ENCODE measurements around the gene CNR1.
"Not testable (repeated sequence)": the region's sequence is repeated elsewhere in the genome, so short reads cannot be mapped to it uniquely, and the experiment has no call there.

The CNR1 gene

DNA sequence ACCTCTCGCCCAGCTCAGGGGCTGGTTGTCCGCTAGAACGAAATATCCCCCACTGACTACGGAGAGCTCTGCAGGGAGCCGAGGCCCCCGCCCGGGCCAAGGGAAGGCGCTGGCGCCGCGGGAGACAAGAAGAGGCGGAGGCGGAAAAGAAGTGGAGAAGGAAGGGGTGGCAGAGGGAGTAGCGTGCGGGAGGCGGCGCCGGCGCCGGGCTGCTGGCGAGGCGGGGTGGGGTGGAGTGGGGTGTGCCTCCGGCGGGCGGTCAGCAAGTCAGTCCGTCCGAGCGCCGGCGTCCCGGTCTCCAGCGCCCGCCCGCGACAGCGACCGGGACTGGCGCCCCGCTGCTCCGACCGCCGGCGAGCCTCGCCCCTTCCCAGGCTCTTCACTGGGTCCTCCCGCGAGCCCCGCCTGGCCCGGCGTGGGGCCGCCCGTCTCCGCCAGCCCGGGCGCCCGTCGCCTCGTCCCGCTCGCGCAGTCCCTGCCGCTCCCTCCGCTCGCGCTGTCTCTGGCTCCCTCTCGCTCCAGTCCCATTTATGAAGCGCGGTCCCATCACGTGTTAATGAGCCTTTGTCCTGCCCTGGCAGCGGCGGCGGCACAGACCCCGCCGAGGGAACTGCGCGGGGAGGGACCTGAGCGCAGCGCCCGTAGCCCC is at the start of gene CNR1:
Gene CNR1, minus strand, starts transcription at position 504 of the 649 bp plus-strand sequence. CDS start 21,073 bp downstream, outside the sequence.
- DNase-seq = peak; percentile 93

DNA sequence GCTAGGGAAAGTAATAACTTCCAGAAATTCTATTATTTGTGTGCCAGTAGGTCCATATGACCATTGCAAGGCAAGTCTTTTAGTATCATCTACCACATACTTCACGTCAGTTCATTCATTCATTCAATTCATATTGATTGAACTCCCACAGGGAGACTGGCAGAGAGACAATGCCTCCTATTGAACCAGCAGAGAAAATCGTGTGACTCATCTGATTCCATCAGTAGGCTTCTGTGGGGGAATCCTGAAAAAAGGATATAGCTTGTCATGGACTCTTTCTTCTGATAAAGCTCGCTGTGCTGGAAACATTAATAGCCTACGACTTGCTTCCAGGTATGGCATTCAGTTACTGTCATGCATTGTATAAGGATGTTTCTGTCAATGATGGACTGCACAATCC is 45.3 kb upstream of the CNR1 start:
- no peak for DNase-seq

DNA sequence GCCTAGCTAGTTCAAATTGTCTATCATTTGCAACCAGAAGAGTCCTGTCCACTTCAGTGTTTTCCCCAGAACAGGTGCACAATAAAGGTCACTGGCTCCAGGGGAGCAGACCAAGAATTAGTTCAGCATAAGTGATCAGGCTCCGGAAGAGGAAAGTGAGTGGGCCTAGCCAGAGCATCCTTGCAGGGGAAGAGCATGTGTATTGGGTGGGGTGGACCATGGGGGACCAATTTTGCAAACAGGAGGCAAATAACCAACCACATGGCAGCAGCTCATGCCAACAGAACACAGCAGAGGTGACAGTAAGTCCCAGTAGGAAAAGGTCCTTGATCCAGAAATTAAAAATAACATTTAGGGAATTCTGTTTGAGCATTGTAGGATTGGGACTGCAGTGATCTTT is 43.2 kb upstream of the CNR1 start:
- no peak for DNase-seq

DNA sequence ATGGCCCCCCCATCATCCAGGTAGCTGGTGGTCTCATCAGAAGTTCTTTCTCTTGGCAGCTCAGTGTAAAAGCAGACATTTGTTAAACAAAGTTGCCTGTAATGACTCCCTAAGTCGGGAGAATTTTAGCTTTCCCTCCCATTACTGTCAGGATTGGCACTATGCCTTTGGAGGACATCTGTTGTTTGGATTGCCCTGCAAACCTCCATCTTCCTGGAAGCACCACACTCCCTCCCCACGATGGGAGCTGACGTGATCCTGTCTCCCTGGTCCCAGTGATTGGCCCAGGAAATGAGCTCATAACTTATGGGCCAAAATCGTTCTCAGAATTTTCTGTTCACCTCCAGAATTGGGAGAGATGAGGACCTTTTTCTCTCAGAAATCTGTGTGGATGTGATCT is 42.6 kb upstream of the CNR1 start:
- no peak for DNase-seq

DNA sequence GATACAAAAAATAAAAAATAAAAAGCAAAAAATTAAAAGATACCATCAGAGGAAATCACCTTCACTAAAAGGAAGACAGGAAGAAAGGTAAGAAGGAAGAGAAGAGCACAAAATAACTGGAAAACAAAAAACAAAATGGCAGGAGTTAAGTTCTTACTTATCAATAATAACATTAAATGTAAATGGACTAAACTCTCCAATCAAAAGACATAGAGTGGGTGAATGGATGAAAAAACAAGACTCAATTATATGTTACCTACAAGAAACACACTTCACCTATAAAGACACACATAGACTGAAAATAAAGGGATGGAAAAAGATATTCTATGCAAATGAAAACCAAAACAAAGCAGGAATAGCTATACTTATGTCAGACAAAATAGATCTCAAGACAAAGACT is 35.6 kb upstream of the CNR1 start:
- DNase-seq = not testable (repeated sequence)

DNA sequence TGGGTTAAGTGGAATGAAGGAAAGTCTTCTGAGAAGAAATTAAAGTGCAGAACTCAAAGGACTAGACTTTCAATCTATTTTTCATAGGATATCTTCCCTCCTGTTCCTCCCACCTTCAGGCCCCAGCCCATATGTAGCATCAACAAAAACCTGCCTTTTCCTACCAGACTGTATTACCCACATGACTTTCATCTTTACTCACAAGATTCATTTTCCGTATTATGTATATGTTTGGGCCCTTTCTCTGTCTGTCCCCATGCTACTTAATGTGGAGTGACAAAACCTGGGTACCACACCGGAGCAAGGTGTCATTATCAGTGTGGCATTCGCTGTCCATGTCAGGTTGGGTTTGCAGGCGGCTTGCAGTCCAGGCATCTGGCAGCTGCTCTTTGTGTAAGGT is 18.8 kb upstream of the CNR1 start:
- no peak for DNase-seq

DNA sequence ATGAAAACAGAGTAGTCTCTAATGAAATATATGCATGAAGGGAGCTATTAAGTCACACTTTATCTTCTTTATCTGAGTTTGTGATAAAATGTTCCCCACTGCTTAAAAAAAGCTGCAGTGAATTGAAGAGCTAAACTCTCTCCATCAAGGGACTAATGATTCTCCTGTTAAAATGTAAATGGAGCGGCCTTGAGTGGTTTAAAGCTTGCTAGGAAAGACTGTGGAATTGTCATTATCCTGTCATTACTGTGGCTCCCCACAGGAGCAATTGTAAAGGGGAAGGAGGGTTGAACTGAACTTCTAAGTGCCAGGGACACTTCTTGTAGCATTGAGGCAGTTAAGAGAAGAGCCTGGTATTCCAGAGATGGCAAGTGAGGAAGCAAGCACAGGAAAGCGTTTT is 17.3 kb upstream of the CNR1 start:
- no peak for DNase-seq

DNA sequence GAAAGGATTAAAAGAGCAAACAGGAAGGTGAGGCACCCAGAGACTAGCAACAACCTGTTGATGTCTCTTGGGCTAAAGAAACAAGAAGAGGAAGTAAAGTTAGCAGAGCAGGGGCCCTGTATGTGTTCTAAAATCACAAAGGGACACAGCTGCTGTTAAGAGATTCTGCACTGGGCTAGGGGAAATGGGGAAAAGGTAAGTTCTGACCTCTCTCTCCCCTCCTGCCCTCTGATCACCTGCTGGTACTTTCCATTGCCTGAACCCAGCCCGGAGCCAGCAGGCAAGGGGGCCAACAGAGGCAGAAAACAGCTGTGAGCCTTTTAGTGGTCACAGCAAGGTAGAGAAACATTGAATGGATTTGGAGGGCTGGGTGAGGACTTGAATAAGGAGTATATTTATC is 13.5 kb upstream of the CNR1 start:
- no peak for DNase-seq

DNA sequence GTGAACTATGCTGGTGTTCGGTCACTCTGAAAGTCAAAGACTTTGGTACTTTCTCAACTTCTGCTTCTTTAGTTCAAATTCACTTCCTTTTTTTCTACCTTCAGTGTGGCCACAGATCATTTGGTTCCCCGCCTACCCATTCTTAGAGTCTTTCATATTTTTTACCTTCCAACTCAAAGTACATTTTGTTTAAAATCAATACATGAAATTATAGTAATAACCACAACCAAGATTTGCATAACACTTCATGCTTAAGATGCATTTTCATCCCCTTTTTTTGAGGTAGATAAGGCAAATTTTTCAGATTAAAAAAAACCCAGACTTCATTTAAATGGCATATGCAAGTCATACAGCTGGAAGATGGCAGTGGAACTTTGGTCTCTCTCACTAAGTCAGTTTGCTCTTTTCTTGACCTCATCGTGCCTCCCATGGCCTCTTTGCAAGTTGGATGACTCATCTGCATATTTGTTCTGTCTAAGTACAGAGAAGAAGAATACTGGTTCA is 11.9 kb upstream of the CNR1 start:
- no peak for DNase-seq

DNA sequence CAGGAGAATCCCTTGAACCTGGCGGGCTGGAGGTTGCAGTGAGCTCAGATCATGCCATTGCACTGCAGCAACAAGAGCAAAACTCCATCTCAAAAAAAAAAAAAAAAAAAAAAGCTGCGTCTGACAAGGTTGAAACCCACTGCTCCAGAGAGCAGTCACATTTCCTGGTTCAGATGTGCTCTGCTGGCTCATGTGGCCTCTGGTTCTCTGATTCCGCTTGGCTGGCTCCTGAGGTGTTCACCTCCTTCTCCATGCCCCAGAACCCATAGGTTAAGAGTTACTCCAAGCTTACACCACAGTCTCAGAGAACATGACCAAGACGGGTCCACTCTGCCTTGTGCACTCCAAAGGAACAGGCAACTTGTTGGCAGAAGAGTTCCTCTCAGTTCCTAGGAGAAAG is 8.8 kb upstream of the CNR1 start:
- no peak for DNase-seq

DNA sequence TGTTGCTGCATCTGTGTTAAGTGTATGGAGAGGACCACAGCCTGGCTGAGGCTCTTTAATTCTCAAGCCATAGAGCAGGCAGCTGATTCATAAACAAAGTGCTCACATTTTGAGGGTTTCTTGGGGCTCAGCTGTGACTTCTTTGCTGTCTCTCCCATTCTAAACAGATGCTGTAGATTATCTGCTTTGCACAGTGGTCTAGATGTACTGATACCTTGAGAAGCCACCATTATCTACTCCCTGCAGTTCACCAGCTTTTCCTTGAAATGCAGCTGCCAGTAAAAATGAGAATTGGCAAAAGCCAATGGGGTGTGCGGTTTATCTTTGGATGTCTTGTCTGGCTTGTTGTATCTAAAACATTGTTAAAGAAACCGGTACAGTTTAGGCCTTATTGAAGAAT is 5.2 kb upstream of the CNR1 start:
- no peak for DNase-seq

DNA sequence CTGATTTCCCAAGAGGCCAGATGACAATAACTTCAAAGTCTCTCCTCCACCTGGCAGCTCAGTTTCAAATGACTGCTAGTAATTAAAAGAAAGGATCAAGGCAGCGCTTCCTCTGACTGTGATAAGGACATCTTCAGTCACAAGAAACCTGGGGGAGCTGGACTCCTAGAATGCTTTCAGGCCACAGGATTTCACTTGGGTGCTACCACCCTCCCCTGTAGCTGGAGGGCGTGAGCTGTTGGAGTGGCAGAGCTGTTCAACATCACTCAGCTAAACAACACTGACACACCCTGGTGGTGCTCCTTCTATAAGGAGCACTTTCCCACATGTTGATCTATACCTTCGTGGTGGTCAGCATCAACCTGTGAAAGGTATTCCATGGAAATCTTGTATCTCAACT is 2.2 kb upstream of the CNR1 start:
- no peak for DNase-seq

DNA sequence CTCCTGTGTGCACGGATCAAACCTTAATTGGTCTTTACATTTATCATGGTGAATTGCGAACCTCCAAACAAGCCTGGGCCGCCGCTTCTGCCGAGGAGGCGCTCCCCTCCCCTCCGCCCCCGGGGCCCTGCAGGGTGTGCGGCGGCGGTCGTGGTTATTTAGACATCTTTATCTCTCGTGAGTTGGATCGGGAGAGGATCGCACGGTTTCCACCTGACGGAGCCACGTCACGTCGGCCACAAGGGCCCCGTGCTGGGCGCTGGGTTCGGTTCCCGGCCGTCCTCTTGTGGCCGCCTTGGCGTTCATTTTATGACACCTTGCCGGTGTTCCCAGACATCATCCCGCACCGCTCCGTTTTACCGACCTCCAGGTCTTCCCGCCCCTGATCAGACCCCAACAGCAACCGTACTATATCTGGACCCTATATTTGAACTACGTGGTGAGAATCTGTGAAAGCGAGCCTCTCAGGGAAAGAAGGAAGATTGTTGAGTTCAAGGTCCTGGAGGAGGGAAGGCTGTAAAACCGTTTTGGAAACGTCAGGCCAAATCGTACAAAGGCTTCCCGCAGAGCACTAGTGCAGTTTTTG is 1.3 kb upstream of the CNR1 start:
- DNase-seq = peak; percentile 47

DNA sequence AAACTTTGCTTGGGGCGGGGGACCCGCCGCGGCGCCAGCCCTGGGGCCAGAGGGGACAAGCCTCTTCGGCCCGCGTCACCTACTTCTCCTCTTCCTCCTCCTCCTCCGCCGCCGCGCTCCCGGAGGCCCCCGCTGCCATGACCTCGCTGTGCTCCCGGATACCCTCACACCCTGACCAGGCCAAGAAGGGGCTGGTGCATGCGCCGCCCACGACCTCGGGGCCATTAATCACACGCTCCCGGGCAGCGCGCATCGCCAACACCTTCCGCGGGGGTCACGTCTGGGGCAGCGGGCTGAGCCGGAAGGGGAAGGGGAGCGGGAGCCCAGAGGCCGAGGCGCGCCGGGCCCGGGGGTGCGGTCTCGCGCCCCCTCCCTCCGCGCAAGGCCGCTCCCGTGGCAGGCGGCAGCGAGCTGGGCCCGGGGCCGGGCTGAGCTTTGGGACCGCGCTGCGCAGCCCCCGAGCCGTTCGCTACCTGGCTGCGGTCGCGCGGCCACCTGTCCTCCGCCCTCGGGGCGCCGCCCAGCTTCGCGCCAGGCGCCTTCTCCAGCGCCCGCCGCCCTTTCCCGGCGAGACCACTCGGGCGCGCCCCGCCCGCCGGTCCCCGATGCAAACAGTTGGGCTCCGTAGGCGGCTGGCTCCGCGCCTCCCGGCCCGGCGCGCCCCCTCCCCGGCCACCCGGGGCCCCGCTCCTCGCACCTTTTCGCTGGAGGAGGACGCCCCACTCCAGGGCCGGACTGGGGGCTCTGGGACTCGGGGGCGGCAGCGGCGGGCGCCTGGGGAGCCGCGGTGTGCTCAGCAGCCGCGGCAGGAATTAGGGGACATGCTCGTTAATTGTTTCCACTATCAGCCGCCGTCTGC is 575 bp upstream of the CNR1 start:
- peak; percentile 60 for DNase-seq

DNA sequence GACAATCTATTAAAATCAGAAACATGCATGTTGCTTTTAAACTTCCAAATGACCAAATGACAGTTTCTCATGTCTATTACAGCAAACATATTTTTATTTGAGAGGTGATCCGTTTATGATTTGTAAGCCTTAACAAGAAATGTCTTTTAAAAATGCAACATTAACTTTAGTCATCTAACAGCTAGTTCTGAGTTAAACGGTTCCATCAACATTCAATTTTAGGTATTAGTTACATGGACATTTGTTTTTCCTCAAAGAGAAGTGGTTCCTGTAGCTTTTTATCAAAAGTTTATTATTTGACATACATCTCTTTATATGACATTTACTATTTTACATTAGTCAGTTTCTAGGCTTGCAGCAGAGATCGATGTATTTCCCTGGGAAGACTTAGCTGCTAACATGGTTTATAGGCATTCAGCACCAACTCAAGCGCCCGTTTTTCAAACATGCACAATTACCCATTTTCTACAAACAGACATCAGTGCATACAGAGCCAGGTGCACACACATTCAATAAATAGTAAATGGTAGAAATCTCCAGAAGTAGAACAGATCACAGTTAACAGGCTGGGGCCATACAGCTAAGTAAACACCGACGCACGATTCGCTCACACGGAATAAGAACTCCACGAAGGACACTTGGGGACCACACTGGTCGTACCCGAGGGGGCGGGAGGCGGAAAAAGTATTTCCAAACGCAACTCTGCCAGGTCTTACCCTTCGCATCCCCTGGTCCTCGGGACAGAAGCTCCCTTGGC is 882 bp downstream of the CNR1 start:
- DNase-seq = peak; percentile 57

DNA sequence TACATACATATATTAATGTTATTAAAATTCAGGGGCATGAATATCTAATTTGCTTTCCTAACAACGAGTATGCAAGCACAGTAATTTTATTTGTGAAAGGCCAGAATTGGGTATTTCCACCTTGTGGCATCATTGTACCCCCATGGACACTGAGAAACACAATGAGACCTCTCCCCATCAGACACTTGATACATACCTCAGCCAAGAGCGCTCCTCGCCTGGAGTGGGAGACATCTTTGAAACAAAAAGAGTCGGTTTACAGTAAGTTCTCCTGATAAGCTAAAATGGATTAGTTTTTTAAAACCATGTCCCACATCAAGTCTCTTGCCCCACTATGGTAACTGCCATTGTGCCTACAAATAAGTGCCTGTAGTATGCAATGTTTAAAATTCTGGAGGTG is 2.1 kb downstream of the CNR1 start:
- peak; percentile 69 for DNase-seq

DNA sequence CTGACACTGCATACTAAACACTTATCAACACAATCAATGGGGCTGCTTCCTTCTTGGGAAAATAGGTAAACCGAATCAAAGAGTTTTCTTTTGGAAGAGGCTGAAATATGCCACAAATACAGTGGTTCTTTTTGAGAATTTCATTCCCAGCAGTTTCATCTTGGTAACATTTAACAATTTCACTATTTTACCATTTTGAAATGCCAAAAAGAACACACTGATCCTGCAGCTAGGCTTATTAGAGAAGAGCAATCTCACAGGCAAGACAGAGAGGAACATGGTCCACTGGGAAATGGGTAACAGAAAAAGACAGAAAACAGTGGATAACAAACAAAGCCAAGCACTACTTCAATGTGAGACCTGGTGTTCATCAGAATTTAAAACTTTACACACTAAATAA is 2.5 kb downstream of the CNR1 start:
- DNase-seq = peak; percentile 69

DNA sequence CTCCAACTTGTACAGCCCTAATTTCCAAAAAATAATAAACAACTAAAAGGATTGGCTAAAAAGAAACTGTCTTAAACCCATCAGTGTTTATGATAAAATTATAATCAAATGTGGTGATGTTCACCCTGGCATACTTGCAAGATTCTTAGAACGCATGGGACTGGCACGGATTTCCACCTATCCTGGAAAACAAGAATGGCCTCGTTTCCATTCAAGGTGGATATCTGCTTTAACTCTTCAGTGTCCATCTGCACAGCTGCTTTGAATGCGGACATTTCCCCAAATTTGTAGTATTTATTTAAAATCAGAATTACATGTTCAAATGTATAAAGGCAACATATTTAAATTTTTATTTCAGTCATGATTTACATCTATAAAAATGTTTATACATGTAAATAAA is 4.2 kb downstream of the CNR1 start:
- DNase-seq = no peak

DNA sequence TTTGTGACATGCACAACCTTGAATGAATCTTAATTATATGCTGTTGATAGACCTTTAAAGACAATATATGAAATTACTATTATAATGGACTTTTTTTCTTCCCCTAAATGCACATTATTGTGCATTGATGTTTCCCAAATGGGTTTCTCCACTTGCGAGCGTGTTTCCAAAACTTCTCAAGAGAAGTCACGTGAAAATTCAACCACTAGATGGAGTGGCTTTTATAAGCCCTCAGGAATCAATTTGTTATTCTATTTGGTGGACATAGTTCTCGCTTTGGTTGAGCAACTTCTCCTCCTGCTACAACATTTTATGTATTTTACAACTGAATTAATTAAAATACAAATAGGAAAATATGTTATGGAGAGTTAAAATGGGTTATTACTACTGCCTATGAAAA is 9.0 kb downstream of the CNR1 start:
- peak; percentile 7 for DNase-seq

DNA sequence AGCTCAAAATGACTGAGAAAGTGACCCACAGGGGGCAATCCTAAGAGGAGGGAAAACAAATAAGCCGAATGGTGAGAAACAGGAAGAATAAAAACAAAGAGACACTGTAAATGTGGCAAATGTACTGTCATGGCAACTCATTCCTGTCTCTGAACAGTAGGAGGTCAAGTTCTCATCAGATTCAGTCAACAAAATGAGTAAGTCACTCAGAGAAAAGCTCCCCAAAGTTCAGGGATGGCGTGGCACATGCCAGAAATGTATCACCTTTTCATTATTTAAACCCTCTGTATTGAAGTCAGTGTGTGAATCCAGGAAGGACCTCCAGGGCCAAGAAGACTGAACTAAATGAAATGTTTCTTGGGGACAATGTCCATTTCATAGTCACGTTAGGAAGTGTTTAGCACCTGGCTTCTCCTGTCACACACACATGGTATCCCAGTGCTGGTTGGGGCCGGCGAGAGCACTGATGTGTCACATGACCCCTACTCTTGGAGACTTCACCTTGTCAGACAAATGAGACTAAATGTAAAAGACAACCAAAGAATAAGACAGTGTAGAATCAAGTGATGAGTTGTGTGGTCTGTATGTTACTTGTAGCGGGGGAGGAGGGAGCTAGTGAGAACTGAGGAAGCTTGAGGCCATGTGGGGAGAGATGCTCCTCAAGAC is 20.7 kb downstream of the CNR1 start:
- DNase-seq = no peak

DNA sequence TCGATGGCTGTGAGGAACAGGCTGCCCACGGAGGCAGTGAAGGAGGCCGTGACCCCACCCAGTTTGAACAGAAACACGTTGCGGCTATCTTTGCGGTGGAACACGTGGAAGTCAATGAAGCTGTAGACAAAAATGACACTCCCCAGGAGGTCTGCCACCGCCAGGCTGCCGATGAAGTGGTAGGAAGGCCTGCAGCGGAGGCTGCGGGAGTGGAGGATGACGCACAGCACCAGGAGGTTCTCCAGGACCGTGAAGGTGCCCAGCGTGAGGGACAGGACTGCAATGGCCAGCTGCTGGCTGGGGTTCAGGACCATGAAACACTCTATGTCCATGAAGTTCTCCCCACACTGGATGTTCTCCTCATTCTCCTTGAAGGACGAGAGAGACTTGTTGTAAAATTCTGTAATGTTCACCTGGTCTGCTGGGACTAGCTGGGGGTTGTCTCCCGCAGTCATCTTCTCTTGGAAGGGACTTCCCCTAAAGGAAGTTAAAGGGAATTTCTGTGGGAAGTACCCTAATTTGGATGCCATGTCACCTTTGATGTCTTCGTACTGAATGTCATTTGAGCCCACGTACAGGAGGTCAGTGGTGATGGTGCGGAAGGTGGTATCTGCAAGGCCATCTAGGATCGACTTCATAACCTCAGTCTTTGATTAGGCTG is 21.4 kb downstream of the CNR1 start:
- no peak for DNase-seq
